CD4-positive, CD25-positive, alpha-beta regulatory T cell (primary cell): ENCODE results near the gene ESR1. TPM values are rescaled to one million over a fixed set of nuclear protein-coding genes. Genes with fewer than 3 reads are reported as not detected.
"Not testable (repeated sequence)": the region's sequence is repeated elsewhere in the genome, so short reads cannot be mapped to it uniquely, and the experiment has no call there.

ENCODE experiments used
- ATAC-seq, 2 donors: fragments of 150-1000 bp; cut with Tn5 transposase; one replicate each; pipeline ENCODE4 v1.10.0; 2021; ENCODE audit warnings: low read depth in 2 of 2, moderate number of reproducible peaks in 2 of 2, moderate library complexity in 1 of 2
- DNase-seq, 3 donors: peaks; one replicate each; pipeline versions ENCODE4 v3.0.0 to v3.0.0-alpha.2; 2012 to 2022; ENCODE audit warnings: mixed read lengths in 1 of 3
- H3K27ac ChIP-seq: one replicate; pipeline ENCODE4 v1.7.0; 2013; ENCODE audit warnings: mild to moderate bottlenecking, low read length; ENCODE audit not compliant: insufficient read depth, poor library complexity, severe bottlenecking
- H3K27me3 ChIP-seq: one replicate; pipeline ENCODE4 v1.7.0; 2013; ENCODE audit warnings: low read length; ENCODE audit not compliant: control insufficient read depth, insufficient read depth
- H3K36me3 ChIP-seq: one replicate; pipeline ENCODE4 v1.7.0; 2013; ENCODE audit warnings: mild to moderate bottlenecking, low read length, moderate library complexity; ENCODE audit not compliant: control insufficient read depth, insufficient read depth
- H3K4me1 ChIP-seq: 2 replicates; pipeline ENCODE4 v1.7.0; 2013; ENCODE audit warnings: mild to moderate bottlenecking, low read length; ENCODE audit not compliant: insufficient read depth, control insufficient read depth, poor library complexity, severe bottlenecking
- H3K4me3 ChIP-seq: one replicate; pipeline ENCODE4 v1.7.0; 2013; ENCODE audit warnings: low read depth, mild to moderate bottlenecking, low read length, moderate library complexity
- H3K9me3 ChIP-seq, 2 experiments: 1 replicate in 1 of 2; 2 replicates in 1 of 2; pipeline ENCODE4 v1.7.0; 2013; ENCODE audit warnings: low read length in 2 of 2, mild to moderate bottlenecking in 1 of 2, moderate library complexity in 1 of 2; ENCODE audit not compliant: control insufficient read depth in 2 of 2
- H3K27ac Mint-ChIP-seq, 3 donors: one replicate each; pipeline ENCODE4 v1.8.0; 2020 to 2022; ENCODE audit warnings: mild to moderate bottlenecking in 3 of 3, mixed read lengths in 3 of 3, moderate library complexity in 2 of 3
- H3K27me3 Mint-ChIP-seq: one replicate; pipeline ENCODE4 v1.8.0; 2022; ENCODE audit warnings: mild to moderate bottlenecking, mixed read lengths
- H3K36me3 Mint-ChIP-seq: one replicate; pipeline ENCODE4 v1.8.0; 2020; ENCODE audit warnings: mixed read lengths
- H3K4me1 Mint-ChIP-seq, 4 donors: one replicate each; pipeline ENCODE4 v1.8.0; 2020 to 2022; ENCODE audit warnings: mixed read lengths in 4 of 4, mild to moderate bottlenecking in 1 of 4
- H3K4me3 Mint-ChIP-seq, 4 donors: one replicate each; pipeline ENCODE4 v1.8.0; 2020 to 2022; ENCODE audit warnings: mild to moderate bottlenecking in 4 of 4, mixed read lengths in 4 of 4, moderate library complexity in 3 of 4
- H3K9me3 Mint-ChIP-seq, 7 donors: one replicate each; pipeline ENCODE4 v1.8.0; 2020 to 2022; ENCODE audit warnings: mixed read lengths in 7 of 7, mild to moderate bottlenecking in 3 of 7, moderate library complexity in 2 of 7
- polyA plus RNA-seq, 4 donors: library from polyadenylated mRNA; unstranded; fragments of 300-500 nt; fragmentation: Illumina TruSeq; gene quantifications; one replicate each; pipeline ENCODE4 v1.2.3, GENCODE V29; 2021
- total RNA-seq: library from RNA; stranded (reverse); gene quantifications from one replicate; pipeline ENCODE4 v1.2.3, GENCODE V29; 2022

ESR1 gene
- total and polyA plus RNA-seq, 5 donors from 2014 or later = 0.18 to 4.7 (median 0.68) TPM

DNA sequence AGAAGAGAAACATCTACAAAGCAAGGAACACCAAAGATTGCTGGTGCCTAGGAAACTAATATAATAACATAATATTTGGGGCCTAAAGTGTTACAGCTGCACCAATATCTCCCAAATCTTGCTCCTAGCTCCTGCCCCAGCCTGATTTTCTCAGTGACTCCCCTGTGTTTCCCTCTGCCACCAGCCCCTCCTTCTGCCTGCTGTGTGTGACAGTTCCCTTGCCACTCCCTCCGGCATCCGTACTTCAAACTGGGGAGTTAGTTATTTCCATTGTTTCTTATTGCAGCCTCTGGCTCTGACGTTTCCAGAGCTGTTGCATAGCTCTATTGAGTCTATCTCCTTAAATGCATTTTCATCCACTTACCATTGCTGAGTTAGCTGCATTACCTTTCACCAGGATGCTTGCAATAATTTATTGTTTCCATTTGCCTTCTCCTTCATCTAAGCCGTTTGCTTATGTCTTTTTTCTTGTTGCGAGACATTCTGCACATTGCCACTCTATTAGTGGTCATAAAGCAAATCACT is 43.1 kb downstream of the ESR1 start:
- ATAC-seq = no peak
- no peaks in the 10 kb centered on the region for H3K4me1 ChIP-seq
- no peak overlapping the region for H3K27ac Mint-ChIP-seq
- DNase-seq = no peak
- peaks cover 0 to 3% (median 0%) of the 10 kb centered on the region in 7 donors for H3K9me3 Mint-ChIP-seq
- no peaks in the 10 kb centered on the region for H3K27me3 ChIP-seq
- no peak overlapping the region for H3K27ac ChIP-seq
- no peaks in the 10 kb centered on the region for H3K27me3 Mint-ChIP-seq
- no peak overlapping the region for H3K4me3 Mint-ChIP-seq
- H3K4me1 Mint-ChIP-seq = no peaks in the 10 kb centered on the region
- H3K36me3 ChIP-seq = no peaks in the 10 kb centered on the region
- H3K36me3 Mint-ChIP-seq = peaks cover 3% of the 10 kb centered on the region
- H3K4me3 ChIP-seq = no peak overlapping the region
- no peaks in the 10 kb centered on the region for H3K9me3 ChIP-seq

DNA sequence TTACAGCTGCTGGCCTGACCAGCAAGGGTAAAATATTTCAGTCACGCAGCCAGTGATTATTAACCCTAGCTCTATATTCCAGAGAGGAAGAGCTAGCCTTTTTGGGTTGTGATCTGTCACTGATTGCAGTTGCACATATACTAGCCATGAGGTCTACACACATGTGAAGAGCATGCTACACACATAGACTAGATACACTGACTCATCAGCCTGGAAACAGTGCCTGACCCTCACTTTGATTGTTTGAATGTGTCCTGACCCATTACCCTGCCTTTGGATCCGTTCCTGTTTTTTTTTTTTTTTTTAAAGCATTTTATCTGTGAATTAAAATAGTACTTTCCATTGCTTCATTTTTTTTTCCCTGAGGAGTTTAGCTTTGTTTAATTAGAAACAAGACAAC is 50.8 kb downstream of the ESR1 start:
- no peak overlapping the region for H3K27ac ChIP-seq
- H3K4me1 Mint-ChIP-seq = no peaks in the 10 kb centered on the region
- H3K4me1 ChIP-seq = no peaks in the 10 kb centered on the region
- no peaks in the 10 kb centered on the region for H3K9me3 Mint-ChIP-seq
- no peaks in the 10 kb centered on the region for H3K27me3 Mint-ChIP-seq
- no peaks in the 10 kb centered on the region for H3K36me3 ChIP-seq
- H3K4me3 ChIP-seq = no peak overlapping the region
- no peaks in the 10 kb centered on the region for H3K27me3 ChIP-seq
- H3K9me3 ChIP-seq = no peaks in the 10 kb centered on the region
- DNase-seq (no peak), ATAC-seq (no peak)
- no peak overlapping the region for H3K4me3 Mint-ChIP-seq
- no peak overlapping the region for H3K27ac Mint-ChIP-seq
- H3K36me3 Mint-ChIP-seq = no peaks in the 10 kb centered on the region

DNA sequence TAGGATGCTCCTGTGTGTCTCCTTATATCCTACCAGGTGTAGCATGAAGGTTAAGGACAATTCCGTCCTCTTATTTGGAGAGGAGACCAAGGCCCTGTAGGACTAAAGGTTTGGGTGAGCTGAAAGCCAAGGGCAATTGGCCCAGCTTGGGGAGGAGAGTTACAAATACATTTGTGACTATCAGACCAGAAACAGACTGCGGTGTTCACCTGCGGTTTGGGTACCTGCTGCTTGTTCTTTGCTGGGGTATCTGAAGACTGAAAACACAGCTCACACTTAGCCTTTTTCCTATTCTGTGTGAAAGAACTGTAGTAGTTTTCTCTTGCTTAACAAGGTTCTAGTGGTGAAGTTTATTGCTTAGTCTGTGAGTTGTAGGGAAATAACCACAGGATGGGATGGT is 55.0 kb downstream of the ESR1 start:
- ATAC-seq (no peak), DNase-seq (no peak)
- Mint-ChIP-seq H3K9me3 (peaks cover 0 to 2% (median 0%) of the 10 kb centered on the region in 7 donors), H3K4me1 (no peaks in the 10 kb centered on the region), H3K4me3 (no peak overlapping the region), H3K27me3 (no peaks in the 10 kb centered on the region), H3K27ac (no peak overlapping the region), H3K36me3 (no peaks in the 10 kb centered on the region)
- no peaks in the 10 kb centered on the region for H3K9me3 ChIP-seq
- no peaks in the 10 kb centered on the region for H3K36me3 ChIP-seq
- no peak overlapping the region for H3K27ac ChIP-seq
- H3K27me3 ChIP-seq = no peaks in the 10 kb centered on the region
- H3K4me1 ChIP-seq = no peaks in the 10 kb centered on the region
- H3K4me3 ChIP-seq = no peak overlapping the region

DNA sequence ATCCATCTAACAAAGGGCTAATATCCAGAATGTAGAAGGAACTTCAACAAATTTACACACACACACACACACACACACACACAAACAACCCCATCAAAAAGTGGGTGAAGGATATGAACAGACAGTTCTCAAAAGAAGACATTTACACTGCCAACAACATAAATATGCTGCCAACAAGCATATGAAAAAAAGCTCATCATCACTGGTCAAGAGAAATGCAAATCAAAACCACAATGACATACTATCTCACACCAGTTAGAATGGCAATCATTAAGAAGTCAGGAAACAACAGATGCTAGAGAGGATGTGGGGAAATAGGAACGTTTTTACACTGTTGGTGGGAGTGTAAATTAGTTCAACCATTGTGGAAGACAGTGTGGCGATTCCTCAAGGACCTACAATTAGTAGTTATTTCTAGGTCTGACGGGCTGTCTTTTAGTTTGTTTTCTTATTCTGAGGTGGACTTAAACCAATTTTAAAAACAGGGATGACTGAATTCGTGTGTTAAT is 59.9 kb downstream of the ESR1 start:
- not testable (repeated sequence) for H3K4me3 ChIP-seq, H3K4me1 Mint-ChIP-seq, H3K27ac Mint-ChIP-seq, ATAC-seq, H3K36me3 Mint-ChIP-seq, H3K36me3 ChIP-seq, H3K9me3 Mint-ChIP-seq, H3K27me3 ChIP-seq, H3K27me3 Mint-ChIP-seq, DNase-seq, H3K4me1 ChIP-seq, H3K9me3 ChIP-seq, H3K4me3 Mint-ChIP-seq, H3K27ac ChIP-seq

- Histone ChIP-seq H3K4me1 (no peaks in the 10 kb centered on the region), H3K4me3 (no peak overlapping the region), H3K36me3 (no peaks in the 10 kb centered on the region), H3K27me3 (no peaks in the 10 kb centered on the region), H3K27ac (no peak overlapping the region), H3K9me3 (no peaks in the 10 kb centered on the region)
- H3K36me3 Mint-ChIP-seq = no peaks in the 10 kb centered on the region
- DNase-seq = no peak
- no peaks in the 10 kb centered on the region for H3K4me1 Mint-ChIP-seq
- peaks cover 0 to 7% (median 1%) of the 10 kb centered on the region in 7 donors for H3K9me3 Mint-ChIP-seq
- ATAC-seq = no peak
- no peak overlapping the region for H3K27ac Mint-ChIP-seq
- H3K27me3 Mint-ChIP-seq = no peaks in the 10 kb centered on the region
- no peak overlapping the region for H3K4me3 Mint-ChIP-seq
Measured at GRCh38 chr6:151869345-151869744, 61.9 kb downstream of the ESR1 start.

DNA sequence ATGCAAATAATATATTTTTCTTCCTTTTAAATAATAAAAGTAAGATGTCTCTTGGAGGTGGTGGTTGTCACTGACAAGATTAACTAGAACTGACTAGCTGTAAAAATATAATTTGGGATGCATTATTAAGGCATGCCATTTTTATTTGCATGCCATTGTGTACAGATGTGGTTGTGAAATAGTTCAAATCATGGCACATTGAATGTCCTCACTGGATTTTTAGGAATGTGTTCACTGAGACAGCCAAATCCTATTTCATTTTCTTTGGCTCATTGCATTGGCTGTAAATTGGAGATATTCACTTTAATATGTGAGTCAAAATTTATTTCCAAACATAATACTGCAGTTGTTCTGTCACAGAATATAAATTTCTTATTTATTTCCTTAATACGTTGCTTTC is 62.3 kb downstream of the ESR1 start:
- Histone ChIP-seq H3K4me3 (no peak overlapping the region), H3K4me1 (no peaks in the 10 kb centered on the region), H3K36me3 (no peaks in the 10 kb centered on the region), H3K9me3 (no peaks in the 10 kb centered on the region), H3K27me3 (no peaks in the 10 kb centered on the region), H3K27ac (no peak overlapping the region)
- DNase-seq = no peak
- no peaks in the 10 kb centered on the region for H3K4me1 Mint-ChIP-seq
- peaks cover 0 to 7% (median 1%) of the 10 kb centered on the region in 7 donors for H3K9me3 Mint-ChIP-seq
- no peak for ATAC-seq
- no peaks in the 10 kb centered on the region for H3K36me3 Mint-ChIP-seq
- no peak overlapping the region for H3K4me3 Mint-ChIP-seq
- H3K27me3 Mint-ChIP-seq = no peaks in the 10 kb centered on the region
- H3K27ac Mint-ChIP-seq = no peak overlapping the region

GRCh38 chr6:151870375-151870774 is 62.9 kb downstream of the ESR1 start:
- Mint-ChIP-seq H3K27me3 (no peaks in the 10 kb centered on the region), H3K4me3 (no peak overlapping the region), H3K27ac (no peak overlapping the region), H3K4me1 (no peaks in the 10 kb centered on the region), H3K36me3 (no peaks in the 10 kb centered on the region), H3K9me3 (peaks cover 0 to 7% (median 0%) of the 10 kb centered on the region in 7 donors)
- Histone ChIP-seq H3K9me3 (no peaks in the 10 kb centered on the region), H3K4me3 (no peak overlapping the region), H3K27me3 (no peaks in the 10 kb centered on the region), H3K36me3 (no peaks in the 10 kb centered on the region), H3K4me1 (no peaks in the 10 kb centered on the region), H3K27ac (no peak overlapping the region)
- DNase-seq (no peak), ATAC-seq (no peak)

GRCh38 chr6:151875524-151875923 is 68.0 kb downstream of the ESR1 start:
- Histone ChIP-seq H3K9me3 (no peaks in the 10 kb centered on the region), H3K4me1 (no peaks in the 10 kb centered on the region), H3K27me3 (no peaks in the 10 kb centered on the region), H3K36me3 (no peaks in the 10 kb centered on the region), H3K4me3 (no peak overlapping the region), H3K27ac (no peak overlapping the region)
- ATAC-seq (no peak), DNase-seq (no peak)
- peaks cover 0 to 4% (median 0%) of the 10 kb centered on the region in 7 donors for H3K9me3 Mint-ChIP-seq
- H3K36me3 Mint-ChIP-seq = no peaks in the 10 kb centered on the region
- H3K4me1 Mint-ChIP-seq = no peaks in the 10 kb centered on the region
- H3K27me3 Mint-ChIP-seq = no peaks in the 10 kb centered on the region
- H3K4me3 Mint-ChIP-seq = no peak overlapping the region
- H3K27ac Mint-ChIP-seq = peak overlapping the region in 1 of 3 donors; percentile 16
